HEK293 (cell line): ENCODE results near the gene CEP76.

Source experiments
- CTCF ChIA-PET: fragments of 350-600 bp; formaldehyde crosslinking; extraction: SDS; loops from one replicate; lab custom pipeline; 2021; ENCODE audit warnings: antibody characterized with exemption; lab: Yijun Ruan, JAX
- POLR2A ChIA-PET: fragments of 300-600 bp; formaldehyde crosslinking; extraction: SDS; loops from one replicate; lab custom pipeline; 2020; ENCODE audit warnings: antibody characterized with exemption, inconsistent platforms; lab: Yijun Ruan, JAX
- H3K27ac ChIP-seq: fragments of 200-500 bp; sonication (Bioruptor generic); 2 replicates; pipeline ENCODE4 v1.5.1; 2014; ENCODE audit warnings: low read depth, low read length, control low read depth, inconsistent platforms; ENCODE audit errors: extremely low read depth
- H3K36me3 ChIP-seq, 2 experiments: fragments of 200-500 bp in 1 of 2; sonication (Bioruptor generic) in 1 of 2; 1 replicate in 1 of 2; 2 replicates in 1 of 2; pipeline ENCODE4 v1.5.1; 2014 to 2017; ENCODE audit warnings: inconsistent platforms in 2 of 2, low read length in 2 of 2; ENCODE audit not compliant: control insufficient read depth in 2 of 2, insufficient read depth in 1 of 2
- H3K4me1 ChIP-seq: fragments of 200-500 bp; sonication (Bioruptor generic); 2 replicates; pipeline ENCODE4 v1.5.1; 2014; ENCODE audit warnings: mild to moderate bottlenecking, low read length, inconsistent platforms; ENCODE audit not compliant: control insufficient read depth, insufficient read depth
- H3K4me3 ChIP-seq: 2 replicates; pipeline ENCODE4 v1.5.1; 2011; ENCODE audit warnings: low read depth, mild to moderate bottlenecking, control low read depth, low read length, moderate library complexity
- H3K9me3 ChIP-seq: fragments of 200-500 bp; sonication (Bioruptor generic); 2 replicates; pipeline ENCODE4 v1.5.1; 2014; ENCODE audit warnings: low read depth, low read length, inconsistent platforms; ENCODE audit not compliant: control insufficient read depth, insufficient read depth
- GLIS1 ChIP-seq: fragments of 450-650 bp; formaldehyde crosslinking; IDR thresholded peaks from 2 replicates; pipeline ENCODE4 v1.5.1; 2016; ENCODE audit warnings: missing biosample characterization, missing genetic modification characterization
- GLIS2 ChIP-seq: fragments of 450-650 bp; formaldehyde crosslinking; IDR thresholded peaks from 2 replicates; pipeline ENCODE4 v1.5.1; 2016; ENCODE audit warnings: missing biosample characterization, missing genetic modification characterization
- IKZF3 ChIP-seq: fragments of 450-650 bp; IDR thresholded peaks from 2 replicates; pipeline ENCODE4 v1.5.0; 2018; ENCODE audit warnings: missing biosample characterization, mild to moderate bottlenecking, missing genetic modification characterization, moderate library complexity
- REPIN1 ChIP-seq: fragments of 450-650 bp; formaldehyde crosslinking; IDR thresholded peaks from 2 replicates; pipeline ENCODE4 v1.5.1; 2017; ENCODE audit warnings: missing biosample characterization, missing genetic modification characterization, low read depth
- SP3 ChIP-seq: fragments of 450-650 bp; formaldehyde crosslinking; IDR thresholded peaks from 2 replicates; pipeline ENCODE4 v1.5.1; 2016; ENCODE audit warnings: missing biosample characterization, missing genetic modification characterization
- ZBTB1 ChIP-seq: fragments of 450-650 bp; formaldehyde crosslinking; IDR thresholded peaks from 2 replicates; pipeline ENCODE4 v1.5.1; 2016; ENCODE audit warnings: missing biosample characterization, missing genetic modification characterization
- ZBTB7A ChIP-seq: fragments of 450-650 bp; formaldehyde crosslinking; IDR thresholded peaks from 2 replicates; pipeline ENCODE4 v1.5.1; 2016; ENCODE audit warnings: low read depth, missing biosample characterization, missing genetic modification characterization
- ZNF10 ChIP-seq: fragments of 450-650 bp; formaldehyde crosslinking; IDR thresholded peaks from 2 replicates; pipeline ENCODE4 v1.5.1; 2017; ENCODE audit warnings: missing biosample characterization, missing genetic modification characterization
- ZNF112 ChIP-seq: fragments of 450-650 bp; formaldehyde crosslinking; IDR thresholded peaks from 2 replicates; pipeline ENCODE4 v1.5.0; 2017; ENCODE audit warnings: missing biosample characterization, missing genetic modification characterization
- ZNF132 ChIP-seq: fragments of 450-650 bp; formaldehyde crosslinking; IDR thresholded peaks from 2 replicates; pipeline ENCODE4 v1.5.1; 2017; ENCODE audit warnings: missing biosample characterization, missing genetic modification characterization, borderline replicate concordance
- ZNF19 ChIP-seq: fragments of 450-650 bp; formaldehyde crosslinking; IDR thresholded peaks from 2 replicates; pipeline ENCODE4; 2016; ENCODE audit warnings: missing biosample characterization, missing genetic modification characterization, low read depth
- ZNF341 ChIP-seq: fragments of 450-650 bp; formaldehyde crosslinking; IDR thresholded peaks from 2 replicates; pipeline ENCODE4; 2016; ENCODE audit warnings: low read depth, missing biosample characterization, missing genetic modification characterization
- ZNF404 ChIP-seq: fragments of 450-650 bp; formaldehyde crosslinking; IDR thresholded peaks from 2 replicates; pipeline ENCODE4 v1.5.1; 2017; ENCODE audit warnings: missing biosample characterization, missing genetic modification characterization
- ZNF426 ChIP-seq: fragments of 450-650 bp; formaldehyde crosslinking; IDR thresholded peaks from 2 replicates; pipeline ENCODE4 v1.5.1; 2017; ENCODE audit warnings: missing biosample characterization, missing genetic modification characterization, mild to moderate bottlenecking, inconsistent platforms, moderate library complexity
- ZNF433 ChIP-seq: fragments of 450-650 bp; formaldehyde crosslinking; IDR thresholded peaks from 2 replicates; pipeline ENCODE4 v1.5.1; 2016; ENCODE audit warnings: missing biosample characterization, missing genetic modification characterization, low read depth
- ZNF473 ChIP-seq: fragments of 450-650 bp; formaldehyde crosslinking; IDR thresholded peaks from 2 replicates; pipeline ENCODE4 v1.5.1; 2017; ENCODE audit warnings: missing biosample characterization, missing genetic modification characterization
- ZNF514 ChIP-seq: fragments of 450-650 bp; formaldehyde crosslinking; IDR thresholded peaks from 2 replicates; pipeline ENCODE4 v1.5.1; 2016; ENCODE audit warnings: missing biosample characterization, missing genetic modification characterization
- ZNF544 ChIP-seq: fragments of 450-650 bp; formaldehyde crosslinking; IDR thresholded peaks from 2 replicates; pipeline ENCODE4 v1.5.0; 2017; ENCODE audit warnings: missing biosample characterization, missing genetic modification characterization
- ZNF596 ChIP-seq: fragments of 450-650 bp; IDR thresholded peaks from 2 replicates; pipeline ENCODE4 v1.5.0; 2018; ENCODE audit warnings: missing biosample characterization, mild to moderate bottlenecking, missing genetic modification characterization, moderate library complexity
- ZNF654 ChIP-seq: fragments of 450-650 bp; formaldehyde crosslinking; IDR thresholded peaks from 2 replicates; pipeline ENCODE4 v1.5.1; 2016; ENCODE audit warnings: low read depth, missing biosample characterization, missing genetic modification characterization
- ZNF792 ChIP-seq: fragments of 450-650 bp; formaldehyde crosslinking; IDR thresholded peaks from 2 replicates; pipeline ENCODE4 v1.5.1; 2016; ENCODE audit warnings: missing biosample characterization, missing genetic modification characterization
- TF ChIP-seq, protein P1 (sequence below): fragments of 450-650 bp; formaldehyde crosslinking; IDR thresholded peaks from 2 replicates; pipeline ENCODE4 v1.5.1; 2017; ENCODE audit warnings: missing biosample characterization, missing genetic modification characterization
- TF ChIP-seq, protein P2 (sequence below): fragments of 450-650 bp; formaldehyde crosslinking; conservative IDR thresholded peaks from 2 replicates; pipeline ENCODE4 v1.5.1; 2016; ENCODE audit warnings: low read depth, missing biosample characterization, missing genetic modification characterization

The CEP76 gene

DNA sequence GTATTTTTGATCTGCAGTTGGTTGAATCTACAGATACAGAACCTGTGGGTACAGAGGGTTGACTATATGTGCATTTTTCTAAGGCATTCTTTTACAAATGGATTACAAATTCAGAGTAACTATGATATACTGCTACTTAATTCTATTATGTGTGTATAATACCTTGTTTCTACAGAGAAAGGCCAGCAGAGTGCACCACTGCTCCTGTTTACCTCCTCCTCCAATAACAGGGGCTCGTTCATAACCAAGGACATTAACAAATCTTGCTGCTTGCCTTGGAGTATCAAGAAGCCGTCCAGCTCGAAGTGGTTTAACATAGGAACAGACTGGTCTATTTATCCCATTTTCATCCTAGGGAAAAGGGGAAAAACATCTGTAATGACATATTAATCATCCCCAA is 16.4 kb downstream of the CEP76 start:
- Histone ChIP-seq H3K9me3 (no peaks in the 10 kb centered on the region), H3K4me1 (peaks cover 4% of the 10 kb centered on the region; the same call in 1 of the 2 replicates), H3K36me3 (peaks cover 18 to 59% of the 10 kb centered on the region in 2 experiments; a peak in 2 of 3 replicates), H3K27ac (no peak overlapping the region)
- CTCF ChIA-PET, result interaction anchor here (0.5 to 0.9 kb wide), 5 partner anchors 23 to 248 kb away, joined by 3 to 4 read pairs (median 4); no protein-coding TSS in a partner anchor
- POLR2A ChIA-PET, result no interaction called here
- TF ChIP-seq ZNF654 (tag by site-specific recombination) (peak; percentile 53), ZBTB1 (tag by site-specific recombination) (no peak)
- TF ChIP-seq, all 188 proteins: peak for 1
- no peak overlapping the region for H3K4me3 ChIP-seq

DNA sequence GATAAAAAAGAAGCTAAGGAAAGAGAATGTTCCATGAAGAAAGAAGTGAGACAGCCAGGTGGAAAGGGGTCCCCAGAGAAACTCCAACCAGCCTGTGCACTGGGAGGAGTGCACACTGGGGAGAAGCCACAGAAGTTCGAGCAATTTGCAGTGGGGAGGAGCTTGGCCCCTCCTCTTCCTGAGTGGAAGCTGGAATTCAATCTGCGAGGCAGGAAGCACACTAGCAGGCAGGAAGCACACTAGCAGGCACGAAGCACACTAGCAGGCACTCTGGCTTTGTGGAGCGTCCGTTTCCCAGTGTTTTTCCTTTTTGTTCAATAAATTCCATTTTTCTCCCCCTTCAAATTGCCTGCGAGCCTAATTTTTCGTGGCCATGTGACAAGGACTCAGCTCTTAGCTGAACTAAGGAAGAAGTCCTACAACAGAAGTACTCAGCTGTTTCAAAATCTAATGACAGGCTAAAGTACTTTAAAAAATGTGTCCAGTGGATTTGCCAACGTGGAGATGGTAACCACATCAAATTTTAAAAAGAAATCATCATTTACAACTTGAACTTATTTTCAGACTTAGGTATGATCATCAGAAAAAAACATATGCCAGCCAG is 23.2 kb downstream of the CEP76 start:
- no peak overlapping the region for H3K4me3 ChIP-seq
- TF ChIP-seq ZNF341 (tag by site-specific recombination) (peak; percentile 50; the same call in 1 of the 2 replicates), ZNF10 (tag by site-specific recombination) (no peak), GLIS2 (no peak), ZNF473 (tag by site-specific recombination) (no peak), REPIN1 (tag by site-specific recombination) (no peak), ZNF404 (tag by site-specific recombination) (no peak), SP3 (peak; percentile 40; the same call in 1 of the 2 replicates), GLIS1 (tag by site-specific recombination) (no peak), ZNF132 (tag by site-specific recombination) (no peak), ZNF544 (no peak), ZBTB7A (tag by site-specific recombination) (no peak), ZNF792 (no peak), ZNF433 (tag by site-specific recombination) (no peak), ZNF514 (no peak), IKZF3 (tag by site-specific recombination) (peak; percentile 36; the same call in 1 of the 2 replicates), ZNF19 (tag by site-specific recombination) (no peak), ZNF426 (tag by site-specific recombination) (no peak), ZNF112 (tag by site-specific recombination) (no peak), ZNF596 (no peak)
- TF ChIP-seq, protein P1, sequence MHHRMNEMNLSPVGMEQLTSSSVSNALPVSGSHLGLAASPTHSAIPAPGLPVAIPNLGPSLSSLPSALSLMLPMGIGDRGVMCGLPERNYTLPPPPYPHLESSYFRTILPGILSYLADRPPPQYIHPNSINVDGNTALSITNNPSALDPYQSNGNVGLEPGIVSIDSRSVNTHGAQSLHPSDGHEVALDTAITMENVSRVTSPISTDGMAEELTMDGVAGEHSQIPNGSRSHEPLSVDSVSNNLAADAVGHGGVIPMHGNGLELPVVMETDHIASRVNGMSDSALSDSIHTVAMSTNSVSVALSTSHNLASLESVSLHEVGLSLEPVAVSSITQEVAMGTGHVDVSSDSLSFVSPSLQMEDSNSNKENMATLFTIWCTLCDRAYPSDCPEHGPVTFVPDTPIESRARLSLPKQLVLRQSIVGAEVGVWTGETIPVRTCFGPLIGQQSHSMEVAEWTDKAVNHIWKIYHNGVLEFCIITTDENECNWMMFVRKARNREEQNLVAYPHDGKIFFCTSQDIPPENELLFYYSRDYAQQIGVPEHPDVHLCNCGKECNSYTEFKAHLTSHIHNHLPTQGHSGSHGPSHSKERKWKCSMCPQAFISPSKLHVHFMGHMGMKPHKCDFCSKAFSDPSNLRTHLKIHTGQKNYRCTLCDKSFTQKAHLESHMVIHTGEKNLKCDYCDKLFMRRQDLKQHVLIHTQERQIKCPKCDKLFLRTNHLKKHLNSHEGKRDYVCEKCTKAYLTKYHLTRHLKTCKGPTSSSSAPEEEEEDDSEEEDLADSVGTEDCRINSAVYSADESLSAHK, result no peak
- TF ChIP-seq, protein P2, sequence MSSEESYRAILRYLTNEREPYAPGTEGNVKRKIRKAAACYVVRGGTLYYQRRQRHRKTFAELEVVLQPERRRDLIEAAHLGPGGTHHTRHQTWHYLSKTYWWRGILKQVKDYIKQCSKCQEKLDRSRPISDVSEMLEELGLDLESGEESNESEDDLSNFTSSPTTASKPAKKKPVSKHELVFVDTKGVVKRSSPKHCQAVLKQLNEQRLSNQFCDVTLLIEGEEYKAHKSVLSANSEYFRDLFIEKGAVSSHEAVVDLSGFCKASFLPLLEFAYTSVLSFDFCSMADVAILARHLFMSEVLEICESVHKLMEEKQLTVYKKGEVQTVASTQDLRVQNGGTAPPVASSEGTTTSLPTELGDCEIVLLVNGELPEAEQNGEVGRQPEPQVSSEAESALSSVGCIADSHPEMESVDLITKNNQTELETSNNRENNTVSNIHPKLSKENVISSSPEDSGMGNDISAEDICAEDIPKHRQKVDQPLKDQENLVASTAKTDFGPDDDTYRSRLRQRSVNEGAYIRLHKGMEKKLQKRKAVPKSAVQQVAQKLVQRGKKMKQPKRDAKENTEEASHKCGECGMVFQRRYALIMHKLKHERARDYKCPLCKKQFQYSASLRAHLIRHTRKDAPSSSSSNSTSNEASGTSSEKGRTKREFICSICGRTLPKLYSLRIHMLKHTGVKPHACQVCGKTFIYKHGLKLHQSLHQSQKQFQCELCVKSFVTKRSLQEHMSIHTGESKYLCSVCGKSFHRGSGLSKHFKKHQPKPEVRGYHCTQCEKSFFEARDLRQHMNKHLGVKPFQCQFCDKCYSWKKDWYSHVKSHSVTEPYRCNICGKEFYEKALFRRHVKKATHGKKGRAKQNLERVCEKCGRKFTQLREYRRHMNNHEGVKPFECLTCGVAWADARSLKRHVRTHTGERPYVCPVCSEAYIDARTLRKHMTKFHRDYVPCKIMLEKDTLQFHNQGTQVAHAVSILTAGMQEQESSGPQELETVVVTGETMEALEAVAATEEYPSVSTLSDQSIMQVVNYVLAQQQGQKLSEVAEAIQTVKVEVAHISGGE (tag by site-specific recombination), result 0 out of 2 replicates have a peak, but pooled peaks have one; percentile 29
- POLR2A ChIA-PET, result interaction anchor here (0.5 kb wide), 1 partner anchor 11 kb away, joined by 4 read pairs; no protein-coding TSS in a partner anchor
- CTCF ChIA-PET, result interaction anchor here (0.6 to 1.2 kb wide), 4 partner anchors 13 to 256 kb away, joined by 3 to 5 read pairs (median 3); no protein-coding TSS in a partner anchor
- peaks cover 36 to 71% of the 10 kb centered on the region in 2 experiments for H3K36me3 ChIP-seq
- no peak overlapping the region for H3K27ac ChIP-seq
- no peaks in the 10 kb centered on the region for H3K9me3 ChIP-seq
- no peaks in the 10 kb centered on the region for H3K4me1 ChIP-seq
